Measurements from ENCODE around the gene PTPRN2. TPM values are rescaled to one million over a fixed set of nuclear protein-coding genes. Genes with fewer than 3 reads are reported as not detected.

Gene PTPRN2
- total and polyA plus RNA-seq, 9 of the 15 experiments (the other 6 are each of a cell fraction or from before 2014, with no cell fraction given), result not detected

GRCh38 chr7:157577796-157578339 lies 1009.8 kb downstream of the PTPRN2 start (continued):
- TF ChIP-seq STAT6 (CRISPR knock-in tag; IDR thresholded peaks at IDR 0.05) (no peak), SLC30A9 (CRISPR knock-in tag; IDR thresholded peaks at IDR 0.05) (no peak), PHTF2 (CRISPR knock-in tag; IDR thresholded peaks at IDR 0.05) (no peak), ILF3 (IDR thresholded peaks at IDR 0.05; ENCODE audit: borderline replicate concordance) (no peak), ETV1 (tag; conservative IDR thresholded peaks at IDR 0.05; ENCODE audit: low read depth) (no peak), ZBTB8A (IDR thresholded peaks at IDR 0.05; ENCODE audit: partially characterized antibody) (no peak), KLF1 (tag; IDR thresholded peaks at IDR 0.05) (no peak), FOS (IDR thresholded peaks at IDR 0.05; ENCODE audit: extremely low read depth, insufficient read length) (no peak), SMARCE1 (IDR thresholded peaks at IDR 0.05) (no peak)
- TF ChIP-seq, protein P1, sequence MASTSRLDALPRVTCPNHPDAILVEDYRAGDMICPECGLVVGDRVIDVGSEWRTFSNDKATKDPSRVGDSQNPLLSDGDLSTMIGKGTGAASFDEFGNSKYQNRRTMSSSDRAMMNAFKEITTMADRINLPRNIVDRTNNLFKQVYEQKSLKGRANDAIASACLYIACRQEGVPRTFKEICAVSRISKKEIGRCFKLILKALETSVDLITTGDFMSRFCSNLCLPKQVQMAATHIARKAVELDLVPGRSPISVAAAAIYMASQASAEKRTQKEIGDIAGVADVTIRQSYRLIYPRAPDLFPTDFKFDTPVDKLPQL (IDR thresholded peaks at IDR 0.05; ENCODE audit: extremely low read depth, insufficient read length), result no peak
